Effector memory CD4-positive, alpha-beta T cell (primary cell): ENCODE data around the gene FRY.

Experiments used
- DNase-seq, 3 donors: peaks; one replicate each; pipeline ENCODE4 v3.0.0-alpha.2; 2020
- H3K27ac ChIP-seq: 2 replicates; pipeline ENCODE4 v1.7.0; 2013; ENCODE audit warnings: mild to moderate bottlenecking, low read length, moderate library complexity; ENCODE audit not compliant: insufficient read depth, poor library complexity, severe bottlenecking
- H3K27me3 ChIP-seq: replicated peaks from 2 replicates; pipeline ENCODE4 v1.7.0; 2013; ENCODE audit warnings: mild to moderate bottlenecking, low read length; ENCODE audit not compliant: insufficient read depth, control insufficient read depth, poor library complexity, severe bottlenecking
- H3K36me3 ChIP-seq: 2 replicates; pipeline ENCODE4 v1.7.0; 2013; ENCODE audit warnings: mild to moderate bottlenecking, low read length, moderate library complexity; ENCODE audit not compliant: control insufficient read depth, insufficient read depth
- H3K4me1 ChIP-seq: 2 replicates; pipeline ENCODE4 v1.7.0; 2013; ENCODE audit warnings: low read length, mild to moderate bottlenecking; ENCODE audit not compliant: control insufficient read depth, insufficient read depth, poor library complexity, severe bottlenecking
- H3K4me3 ChIP-seq: 2 replicates; pipeline ENCODE4 v1.7.0; 2013; ENCODE audit warnings: low read length, low read depth, mild to moderate bottlenecking; ENCODE audit not compliant: insufficient read depth, poor library complexity, severe bottlenecking
- H3K9me3 ChIP-seq: 2 replicates; pipeline ENCODE4 v1.7.0; 2013; ENCODE audit warnings: mild to moderate bottlenecking, low read length, moderate library complexity; ENCODE audit not compliant: control insufficient read depth

The FRY gene

GRCh38 chr13:32201809-32202208, 170.2 kb downstream of the FRY start:
- Histone ChIP-seq H3K36me3 (no peaks in the 10 kb centered on the region), H3K4me1 (no peaks in the 10 kb centered on the region)
- no peak for DNase-seq

DNA sequence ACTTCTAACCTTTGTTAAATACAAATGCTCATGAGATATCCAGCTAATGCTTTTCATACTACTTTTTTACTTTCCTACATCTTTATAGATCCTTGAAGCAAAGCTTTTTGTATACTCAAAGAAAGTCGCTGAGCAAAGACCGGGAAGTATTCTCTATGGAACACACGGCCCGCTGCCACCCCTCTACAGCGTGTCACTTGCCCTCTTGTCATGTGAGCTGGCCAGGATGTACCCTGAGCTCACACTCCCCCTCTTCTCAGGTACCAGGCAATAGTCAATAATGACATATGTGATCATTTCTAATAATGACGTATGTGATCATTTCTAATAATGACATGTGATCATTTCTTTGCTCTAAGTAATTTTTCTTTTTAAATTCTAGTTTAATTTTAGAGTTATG, 170.7 kb downstream of the FRY start:
- Histone ChIP-seq H3K36me3 (no peaks in the 10 kb centered on the region), H3K9me3 (no peaks in the 10 kb centered on the region), H3K27me3 (no peaks in the 10 kb centered on the region), H3K27ac (no peak overlapping the region), H3K4me1 (no peaks in the 10 kb centered on the region), H3K4me3 (no peak overlapping the region)
- DNase-seq, result no peak

More at GRCh38 chr13:32201809-32202208, 170.2 kb downstream of the FRY start:
- Histone ChIP-seq H3K4me3 (no peak overlapping the region), H3K27ac (no peak overlapping the region), H3K27me3 (no peaks in the 10 kb centered on the region), H3K9me3 (no peaks in the 10 kb centered on the region)

DNA sequence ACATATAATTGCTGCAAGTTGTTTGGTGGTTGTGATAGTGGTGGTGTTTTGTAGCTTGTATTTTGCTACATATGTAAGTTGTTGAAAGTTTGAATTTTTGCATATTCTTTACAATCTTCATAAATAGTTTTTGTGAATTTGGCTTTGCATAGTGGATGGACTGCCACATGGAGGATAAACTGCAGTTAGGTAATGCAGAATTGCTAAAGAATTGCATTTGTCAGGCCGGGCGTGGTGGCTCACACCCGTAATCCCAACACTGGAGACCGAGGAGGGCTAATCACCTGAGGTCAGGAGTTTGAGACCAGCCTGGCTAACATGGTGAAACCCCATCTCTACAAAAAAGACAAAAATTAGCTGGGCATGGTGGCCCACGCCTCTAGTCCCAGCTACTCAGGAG, 171.6 kb downstream of the FRY start:
- no peaks in the 10 kb centered on the region for H3K27me3 ChIP-seq
- DNase-seq, result no peak
- H3K4me3 ChIP-seq, result no peak overlapping the region
- no peaks in the 10 kb centered on the region for H3K9me3 ChIP-seq
- no peak overlapping the region for H3K27ac ChIP-seq
- no peaks in the 10 kb centered on the region for H3K4me1 ChIP-seq
- H3K36me3 ChIP-seq, result peaks cover 4% of the 10 kb centered on the region

GRCh38 chr13:32203736-32204135, 172.2 kb downstream of the FRY start:
- DNase-seq, result no peak
- no peak overlapping the region for H3K27ac ChIP-seq
- no peak overlapping the region for H3K4me3 ChIP-seq
- H3K36me3 ChIP-seq, result peaks cover 9% of the 10 kb centered on the region
- no peaks in the 10 kb centered on the region for H3K27me3 ChIP-seq
- no peaks in the 10 kb centered on the region for H3K9me3 ChIP-seq
- H3K4me1 ChIP-seq, result no peaks in the 10 kb centered on the region

DNA sequence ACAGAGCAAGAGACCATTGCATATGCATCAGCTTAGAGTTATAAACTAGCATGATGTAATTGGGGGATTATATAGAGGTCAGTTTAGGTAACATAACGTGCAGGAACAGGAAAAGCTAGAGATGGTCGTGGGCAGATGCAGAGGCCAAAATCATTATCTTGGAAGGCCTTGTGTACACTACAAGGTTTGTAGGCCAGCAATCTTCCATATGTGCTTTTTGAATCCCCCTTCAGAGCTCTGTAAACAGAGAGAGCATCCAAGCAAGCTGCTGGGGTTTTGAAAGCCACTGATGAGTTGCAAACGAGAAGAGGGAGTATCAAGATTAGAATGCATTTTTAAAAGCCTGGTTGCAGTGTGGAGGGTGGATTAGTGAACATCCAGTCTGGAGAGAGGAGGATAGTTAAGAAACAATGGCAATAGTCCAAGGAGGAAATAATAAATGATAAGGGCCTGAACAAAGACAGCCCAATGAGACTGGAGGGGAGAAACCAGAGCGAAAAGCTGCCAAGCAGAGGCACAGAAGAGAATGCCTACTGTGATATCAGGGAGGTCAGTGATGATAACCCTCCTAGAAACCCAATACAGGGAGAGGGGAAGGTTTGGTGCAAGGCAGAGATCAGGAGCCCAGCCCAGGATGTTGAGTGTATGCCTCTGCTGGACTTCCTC, 174.0 kb downstream of the FRY start:
- Histone ChIP-seq H3K36me3 (peaks cover 18% of the 10 kb centered on the region), H3K27ac (no peak overlapping the region), H3K27me3 (no peaks in the 10 kb centered on the region), H3K9me3 (no peaks in the 10 kb centered on the region), H3K4me3 (no peak overlapping the region), H3K4me1 (no peaks in the 10 kb centered on the region)
- no peak for DNase-seq

- no peak for DNase-seq
- Histone ChIP-seq H3K36me3 (peaks cover 18% of the 10 kb centered on the region), H3K27ac (no peak overlapping the region), H3K4me1 (no peaks in the 10 kb centered on the region), H3K9me3 (no peaks in the 10 kb centered on the region), H3K27me3 (no peaks in the 10 kb centered on the region), H3K4me3 (no peak overlapping the region)
Observed at GRCh38 chr13:32206097-32206740, 174.6 kb downstream of the FRY start.

DNA sequence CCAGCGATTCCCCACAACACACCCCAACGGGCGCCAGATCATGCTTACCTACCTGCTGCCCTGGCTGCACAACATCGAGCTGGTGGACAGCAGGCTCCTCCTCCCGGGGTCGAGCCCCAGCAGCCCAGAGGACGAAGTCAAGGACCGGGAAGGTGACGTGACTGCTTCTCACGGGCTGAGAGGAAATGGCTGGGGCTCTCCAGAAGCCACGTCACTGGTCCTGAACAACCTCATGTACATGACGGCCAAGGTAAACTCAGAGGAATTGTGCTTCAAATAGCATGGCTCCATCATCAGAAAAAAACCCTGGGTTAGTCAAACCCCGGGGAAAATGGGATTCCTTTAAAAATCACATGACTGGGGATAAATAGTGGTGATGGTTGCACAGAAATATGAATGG, 177.3 kb downstream of the FRY start:
- peaks cover 18% of the 10 kb centered on the region for H3K36me3 ChIP-seq
- H3K27me3 ChIP-seq, result no peaks in the 10 kb centered on the region

GRCh38 chr13:32209652-32210051, 178.1 kb downstream of the FRY start:
- Histone ChIP-seq H3K4me3 (no peak overlapping the region), H3K27me3 (no peaks in the 10 kb centered on the region), H3K4me1 (no peaks in the 10 kb centered on the region), H3K9me3 (no peaks in the 10 kb centered on the region), H3K36me3 (peaks cover 18% of the 10 kb centered on the region), H3K27ac (no peak overlapping the region)
- no peak for DNase-seq

More for the DNA sequence above, 177.3 kb downstream of the FRY start:
- Histone ChIP-seq H3K9me3 (no peaks in the 10 kb centered on the region), H3K4me3 (no peak overlapping the region), H3K4me1 (no peaks in the 10 kb centered on the region), H3K27ac (no peak overlapping the region)
- DNase-seq, result no peak

DNA sequence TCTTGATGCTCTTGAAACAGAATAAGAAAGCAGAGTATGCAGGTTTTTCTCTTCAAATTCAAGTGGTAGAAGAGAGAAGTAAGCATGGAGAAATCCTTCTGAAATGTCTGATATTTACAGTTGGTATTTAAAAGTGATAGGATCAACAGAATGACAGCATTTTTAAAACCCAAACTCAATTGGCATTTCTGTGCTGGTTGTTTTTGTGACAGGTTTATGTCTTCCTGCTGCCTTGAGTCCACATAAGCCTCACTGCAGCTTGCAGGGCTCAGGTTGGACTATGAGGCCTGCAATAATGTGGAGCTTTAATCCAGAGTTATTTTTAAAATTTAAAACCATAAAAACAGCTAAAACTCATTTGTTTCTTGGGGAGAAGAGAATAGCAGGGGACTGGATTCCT, 178.5 kb downstream of the FRY start:
- no peak for DNase-seq
- Histone ChIP-seq H3K4me1 (no peaks in the 10 kb centered on the region), H3K27ac (no peak overlapping the region), H3K27me3 (no peaks in the 10 kb centered on the region), H3K9me3 (no peaks in the 10 kb centered on the region), H3K4me3 (no peak overlapping the region), H3K36me3 (peaks cover 18% of the 10 kb centered on the region)

- Histone ChIP-seq H3K4me1 (no peaks in the 10 kb centered on the region), H3K27me3 (no peaks in the 10 kb centered on the region), H3K4me3 (no peak overlapping the region), H3K36me3 (peaks cover 18% of the 10 kb centered on the region), H3K27ac (no peak overlapping the region), H3K9me3 (no peaks in the 10 kb centered on the region)
- no peak for DNase-seq
Observed at GRCh38 chr13:32211813-32212212, 180.2 kb downstream of the FRY start.
